ENCODE data around the gene HS3ST5.

Gene HS3ST5

GRCh38 chr6:114342826-114343781 lies at the start of gene HS3ST5:
TSS of gene HS3ST5 (minus strand) at chr6:114343023. CDS start at chr6:114062845, 280,178 bp downstream.
- no peak for DNase-seq (ENCODE audit: low read depth)

GRCh38 chr6:114390176-114390575 lies 47.4 kb upstream of the HS3ST5 start:
- DNase-seq (ENCODE audit: low read depth): no peak

GRCh38 chr6:114389111-114389510 lies 46.3 kb upstream of the HS3ST5 start:
- DNase-seq (ENCODE audit: low read depth): no peak

GRCh38 chr6:114382406-114382805 lies 39.6 kb upstream of the HS3ST5 start:
- no peak for DNase-seq (ENCODE audit: low read depth)

GRCh38 chr6:114377881-114378280 lies 35.1 kb upstream of the HS3ST5 start:
- DNase-seq (ENCODE audit: low read depth): no peak

- DNase-seq (ENCODE audit: low read depth): no peak
Observed at GRCh38 chr6:114376611-114377175, 33.9 kb upstream of the HS3ST5 start.

- DNase-seq (ENCODE audit: low read depth): no peak
Observed at GRCh38 chr6:114375541-114376192, 32.8 kb upstream of the HS3ST5 start.

- DNase-seq (ENCODE audit: low read depth): no peak
Observed at GRCh38 chr6:114367315-114367961, 24.6 kb upstream of the HS3ST5 start.

GRCh38 chr6:114366899-114367298 lies 24.1 kb upstream of the HS3ST5 start:
- no peak for DNase-seq (ENCODE audit: low read depth)

GRCh38 chr6:114364301-114364700 lies 21.5 kb upstream of the HS3ST5 start:
- no peak for DNase-seq (ENCODE audit: low read depth)

GRCh38 chr6:114362957-114363356 lies 20.1 kb upstream of the HS3ST5 start:
- DNase-seq (ENCODE audit: low read depth): no peak

GRCh38 chr6:114362396-114362795 lies 19.6 kb upstream of the HS3ST5 start:
- DNase-seq (ENCODE audit: low read depth): no peak

- DNase-seq (ENCODE audit: low read depth): no peak
Observed at GRCh38 chr6:114361036-114361435, 18.2 kb upstream of the HS3ST5 start.

- DNase-seq (ENCODE audit: low read depth): no peak
Observed at GRCh38 chr6:114355300-114355699, 12.5 kb upstream of the HS3ST5 start.

- DNase-seq (ENCODE audit: low read depth): no peak
Observed at GRCh38 chr6:114354482-114354881, 11.7 kb upstream of the HS3ST5 start.

GRCh38 chr6:114346451-114346850 lies 3.6 kb upstream of the HS3ST5 start:
- no peak for DNase-seq (ENCODE audit: low read depth)

- DNase-seq (ENCODE audit: low read depth): no peak
Observed at GRCh38 chr6:114344971-114345275, 2.1 kb upstream of the HS3ST5 start.

- DNase-seq (ENCODE audit: low read depth): no peak
Observed at GRCh38 chr6:114344246-114344970, 1.6 kb upstream of the HS3ST5 start.

- no peak for DNase-seq (ENCODE audit: low read depth)
Observed at GRCh38 chr6:114343782-114344144, 940 bp upstream of the HS3ST5 start.

GRCh38 chr6:114342086-114342825 lies 567 bp downstream of the HS3ST5 start:
- no peak for DNase-seq (ENCODE audit: low read depth)

GRCh38 chr6:114339706-114340105 lies 3.1 kb downstream of the HS3ST5 start:
- DNase-seq (ENCODE audit: low read depth): no peak
